IgD-negative memory B cell (primary cell): ENCODE data around the gene SLC7A7. TPM values are rescaled to one million over a fixed set of nuclear protein-coding genes. Genes with fewer than 3 reads are reported as not detected.
"Not testable (repeated sequence)": the region's sequence is repeated elsewhere in the genome, so short reads cannot be mapped to it uniquely, and the experiment has no call there.

Source experiments
- H3K27ac Mint-ChIP-seq, 3 donors: one replicate each; pipeline ENCODE4 v1.8.0; 2020 to 2022; ENCODE audit warnings: mild to moderate bottlenecking in 3 of 3, mixed read lengths in 3 of 3, moderate library complexity in 1 of 3
- H3K27me3 Mint-ChIP-seq: one replicate; pipeline ENCODE4 v1.8.0; 2021; ENCODE audit warnings: mixed read lengths
- H3K36me3 Mint-ChIP-seq: one replicate; pipeline ENCODE4 v1.8.0; 2020; ENCODE audit warnings: mild to moderate bottlenecking, mixed read lengths
- H3K4me1 Mint-ChIP-seq, 3 donors: one replicate each; pipeline ENCODE4 v1.8.0; 2020 to 2022; ENCODE audit warnings: mixed read lengths in 3 of 3, mild to moderate bottlenecking in 1 of 3
- H3K4me3 Mint-ChIP-seq, 4 donors: one replicate each; pipeline ENCODE4 v1.8.0; 2020 to 2022; ENCODE audit warnings: mild to moderate bottlenecking in 4 of 4, mixed read lengths in 4 of 4, moderate library complexity in 3 of 4
- H3K9me3 Mint-ChIP-seq, 3 donors: one replicate each; pipeline ENCODE4 v1.8.0; 2020 to 2021; ENCODE audit warnings: mixed read lengths in 3 of 3, mild to moderate bottlenecking in 1 of 3
- polyA plus RNA-seq: library from polyadenylated mRNA; unstranded; fragments of 300-500 nt; fragmentation: Illumina TruSeq; gene quantifications from one replicate; pipeline ENCODE4 v1.2.3, GENCODE V29; 2021

Gene SLC7A7
- polyA plus RNA-seq, 1 donor from 2014 or later = 24.0 TPM

DNA sequence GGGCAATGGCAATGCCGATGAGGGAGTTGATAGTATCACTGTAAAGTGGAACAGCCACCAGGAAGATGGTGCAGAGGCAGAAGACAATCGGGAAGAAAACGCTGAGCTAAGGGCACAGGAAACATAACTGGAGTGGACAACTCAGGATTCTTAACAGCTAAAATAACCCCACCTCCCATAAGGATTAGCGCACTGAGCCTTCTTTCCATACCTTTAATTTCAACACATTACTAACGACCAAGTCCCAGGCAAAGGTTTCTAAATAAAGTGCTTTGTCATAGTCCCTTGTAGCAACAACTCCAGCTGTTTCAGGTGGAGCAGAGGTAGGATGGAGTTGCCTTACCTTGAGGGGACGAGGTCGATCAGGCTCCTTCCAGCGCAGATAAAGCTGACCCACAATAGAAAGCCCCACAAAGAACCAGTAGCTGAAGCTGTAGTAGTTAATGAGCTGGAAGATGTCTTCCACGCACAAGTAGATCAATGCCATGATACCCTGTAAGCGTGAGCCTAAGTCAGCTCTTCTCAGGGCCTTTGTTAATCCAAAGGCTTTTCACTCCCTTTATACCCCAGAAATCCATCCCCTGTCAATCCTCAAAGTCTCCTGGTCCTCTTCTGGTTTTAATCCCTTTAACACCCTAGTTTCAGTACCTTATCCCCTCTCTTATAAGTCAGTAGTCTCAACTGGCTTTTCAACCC, 41.1 kb downstream of the SLC7A7 start:
- Mint-ChIP-seq H3K9me3 (peaks cover 0 to 2% (median 0%) of the 10 kb centered on the region in 3 donors), H3K27me3 (no peaks in the 10 kb centered on the region), H3K4me3 (peak overlapping the region in 1 of 4 donors; percentile 65), H3K36me3 (peaks cover 9% of the 10 kb centered on the region), H3K27ac (peak overlapping the region in 2 of 3 donors; percentile 28 to 32), H3K4me1 (peaks cover 6 to 12% (median 10%) of the 10 kb centered on the region in 3 donors)

DNA sequence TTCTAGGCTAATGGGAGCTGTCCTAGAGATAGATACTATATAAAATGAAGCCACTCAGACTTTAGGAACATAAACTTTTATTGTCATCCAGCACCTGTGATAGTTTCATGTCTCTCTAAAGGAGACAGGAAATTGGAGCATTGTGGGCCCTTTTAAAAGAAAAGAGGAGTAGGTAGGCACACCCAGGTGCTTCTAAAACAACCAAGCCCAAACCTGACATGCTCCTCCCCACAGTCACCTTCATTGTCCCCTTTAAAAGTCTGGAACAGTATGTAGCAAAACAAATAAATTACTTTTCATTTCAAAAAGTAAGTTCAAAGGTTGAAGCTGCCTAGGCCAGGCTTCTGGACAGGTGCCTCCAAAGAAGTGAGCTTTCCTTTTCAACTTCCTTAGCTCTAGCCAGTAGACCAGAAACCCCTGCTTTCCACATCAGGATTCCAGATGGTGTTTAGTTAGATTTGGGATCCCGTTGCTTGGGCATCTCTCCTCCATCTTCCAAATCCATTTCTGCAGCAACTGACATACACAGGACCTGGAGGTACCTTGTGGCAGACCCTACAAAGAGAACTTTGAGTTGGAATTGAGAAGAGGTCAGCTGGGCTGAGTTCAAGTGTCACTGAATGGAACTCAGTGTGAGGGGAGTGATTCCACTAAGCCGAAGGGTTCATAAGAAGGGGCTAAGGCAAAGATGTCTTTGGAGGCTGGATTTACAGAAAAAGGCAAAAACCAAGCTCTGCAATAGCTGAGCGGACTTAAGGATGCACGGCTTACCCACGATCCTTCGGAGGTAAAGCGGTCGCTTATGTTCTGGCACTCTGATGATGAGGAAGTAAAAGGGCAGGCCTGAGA, 41.8 kb downstream of the SLC7A7 start:
- peaks cover 9% of the 10 kb centered on the region for H3K36me3 Mint-ChIP-seq
- no peaks in the 10 kb centered on the region for H3K27me3 Mint-ChIP-seq
- no peak overlapping the region for H3K4me3 Mint-ChIP-seq
- H3K4me1 Mint-ChIP-seq = peaks cover 7 to 17% (median 16%) of the 10 kb centered on the region in 3 donors
- peaks cover 0 to 2% (median 0%) of the 10 kb centered on the region in 3 donors for H3K9me3 Mint-ChIP-seq
- peak overlapping the region in 1 of 3 donors; percentile 32 for H3K27ac Mint-ChIP-seq

DNA sequence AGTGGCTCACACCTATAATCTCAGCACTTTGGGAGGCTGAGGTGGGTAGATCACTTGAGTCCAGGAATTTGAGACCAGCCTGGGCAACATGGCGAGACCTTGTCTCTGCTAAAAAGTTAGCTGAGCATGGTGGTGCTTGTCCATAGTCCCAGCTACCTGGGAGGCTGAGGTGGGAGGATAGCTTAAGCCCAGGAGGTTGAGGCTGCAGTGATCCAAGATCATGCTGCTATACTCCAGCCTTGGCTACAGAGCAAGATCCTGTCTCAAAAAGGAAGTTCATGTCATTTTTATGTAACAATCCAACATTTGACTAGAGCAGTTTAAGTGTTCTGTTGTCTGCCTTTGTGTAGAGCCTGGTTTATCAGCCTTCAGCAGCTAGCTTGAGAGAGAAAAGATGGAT, 42.5 kb downstream of the SLC7A7 start:
- peaks cover 0 to 2% (median 0%) of the 10 kb centered on the region in 3 donors for H3K9me3 Mint-ChIP-seq
- no peaks in the 10 kb centered on the region for H3K27me3 Mint-ChIP-seq
- H3K27ac Mint-ChIP-seq = no peak overlapping the region
- no peak overlapping the region for H3K4me3 Mint-ChIP-seq
- peaks cover 9% of the 10 kb centered on the region for H3K36me3 Mint-ChIP-seq
- H3K4me1 Mint-ChIP-seq = peaks cover 8 to 21% (median 20%) of the 10 kb centered on the region in 3 donors

DNA sequence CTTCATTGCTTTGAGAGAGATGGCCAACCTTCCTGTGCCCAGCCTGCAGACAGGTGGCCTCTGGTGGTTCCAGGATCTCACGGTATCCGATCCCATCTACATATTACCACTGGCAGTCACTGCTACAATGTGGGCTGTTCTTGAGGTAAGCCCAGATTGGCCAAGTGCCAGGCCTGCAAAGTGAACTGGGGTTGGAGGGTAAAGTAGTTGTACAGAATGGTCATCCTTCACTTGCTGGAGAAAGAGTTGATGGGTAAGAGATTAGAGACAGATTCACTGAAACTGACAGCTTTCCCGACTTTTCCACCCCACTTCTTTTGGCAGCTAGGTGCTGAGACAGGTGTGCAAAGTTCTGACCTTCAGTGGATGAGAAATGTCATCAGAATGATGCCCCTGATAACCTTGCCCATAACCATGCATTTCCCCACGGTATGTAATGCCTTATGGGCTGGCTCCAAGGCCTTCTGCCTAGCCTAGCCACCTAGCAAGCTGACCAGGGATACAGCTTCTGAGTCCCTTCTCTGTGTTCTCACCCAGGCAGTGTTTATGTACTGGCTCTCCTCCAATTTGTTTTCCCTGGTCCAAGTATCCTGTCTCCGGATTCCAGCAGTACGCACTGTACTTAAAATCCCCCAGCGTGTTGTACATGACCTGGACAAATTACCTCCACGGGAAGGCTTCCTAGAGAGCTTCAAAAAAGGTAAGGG, 44.6 kb downstream of the SLC7A7 start:
- Mint-ChIP-seq H3K4me1 (peaks cover 18 to 27% (median 24%) of the 10 kb centered on the region in 3 donors), H3K27ac (no peak overlapping the region), H3K4me3 (peak overlapping the region in 2 of 4 donors; percentile 58 to 87), H3K27me3 (no peaks in the 10 kb centered on the region), H3K36me3 (peaks cover 9% of the 10 kb centered on the region), H3K9me3 (peaks cover 0 to 2% (median 0%) of the 10 kb centered on the region in 3 donors)

DNA sequence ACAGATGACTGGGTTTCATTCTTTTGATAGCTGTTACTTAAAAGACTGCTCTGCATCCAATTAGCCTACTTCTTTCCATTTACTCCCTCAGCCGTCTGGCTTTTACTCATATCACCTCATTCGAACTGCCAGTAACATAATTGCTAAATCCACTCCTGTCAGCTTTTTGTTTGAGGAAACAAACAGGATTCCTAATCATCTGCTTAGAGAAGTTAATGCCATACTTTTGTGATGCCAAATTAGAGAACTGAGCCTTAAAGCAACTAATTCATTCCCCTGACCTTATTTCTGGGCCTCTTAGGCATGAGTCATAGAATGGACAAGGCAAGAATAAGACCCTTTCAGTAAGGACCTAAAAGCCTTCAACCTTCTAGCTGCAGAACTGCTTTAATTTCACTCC, 45.9 kb downstream of the SLC7A7 start:
- Mint-ChIP-seq H3K4me1 (peaks cover 24 to 27% (median 26%) of the 10 kb centered on the region in 3 donors), H3K9me3 (peaks cover 0 to 2% (median 0%) of the 10 kb centered on the region in 3 donors), H3K4me3 (peak overlapping the region in 1 of 4 donors; percentile 87), H3K36me3 (peaks cover 9% of the 10 kb centered on the region), H3K27ac (peak overlapping the region in 2 of 3 donors; percentile 59 to 78), H3K27me3 (no peaks in the 10 kb centered on the region)

DNA sequence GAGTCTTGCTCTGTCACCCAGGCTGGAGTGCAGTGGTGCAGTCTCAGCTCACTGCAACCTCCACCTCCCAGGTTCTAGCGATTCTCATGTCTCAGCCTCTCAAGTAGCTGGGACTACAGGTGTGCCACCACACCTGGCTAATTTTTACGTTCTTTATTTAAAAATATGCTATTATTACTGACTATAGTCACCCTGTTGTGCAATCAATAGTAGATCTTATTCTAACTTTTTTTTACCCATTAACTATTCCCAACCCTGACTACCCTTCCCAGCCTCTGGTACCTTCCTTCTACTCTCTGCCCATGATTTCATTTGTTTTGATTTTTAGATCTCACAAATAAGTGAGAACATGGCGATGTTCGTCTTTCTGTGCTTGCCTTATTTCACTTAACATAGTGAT, 46.3 kb downstream of the SLC7A7 start:
- peak overlapping the region; percentile 59 to 93 (median 78) for H3K27ac Mint-ChIP-seq
- H3K36me3 Mint-ChIP-seq = peaks cover 9% of the 10 kb centered on the region
- peak overlapping the region in 1 of 4 donors; percentile 87 for H3K4me3 Mint-ChIP-seq
- peaks cover 0 to 2% (median 0%) of the 10 kb centered on the region in 3 donors for H3K9me3 Mint-ChIP-seq
- peaks cover 24 to 27% (median 26%) of the 10 kb centered on the region in 3 donors for H3K4me1 Mint-ChIP-seq
- no peaks in the 10 kb centered on the region for H3K27me3 Mint-ChIP-seq

DNA sequence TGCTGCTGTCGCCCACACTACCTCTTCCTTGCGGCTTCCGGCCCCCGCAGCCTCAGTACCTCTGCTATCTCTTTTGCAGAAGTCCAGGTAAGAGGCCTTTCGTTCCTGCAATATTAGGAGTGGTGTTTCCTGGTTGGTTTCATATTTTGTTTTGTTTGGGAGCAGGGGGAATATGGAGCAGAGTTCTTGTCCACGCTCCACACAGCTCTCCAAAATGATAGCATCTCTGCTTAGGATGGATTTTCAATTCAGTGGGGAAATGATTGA, 48.0 kb downstream of the SLC7A7 start:
- H3K9me3 Mint-ChIP-seq = peaks cover 0 to 2% (median 0%) of the 10 kb centered on the region in 3 donors
- H3K36me3 Mint-ChIP-seq = peaks cover 9% of the 10 kb centered on the region
- peak overlapping the region; percentile 87 to 95 (median 94) for H3K4me3 Mint-ChIP-seq

DNA sequence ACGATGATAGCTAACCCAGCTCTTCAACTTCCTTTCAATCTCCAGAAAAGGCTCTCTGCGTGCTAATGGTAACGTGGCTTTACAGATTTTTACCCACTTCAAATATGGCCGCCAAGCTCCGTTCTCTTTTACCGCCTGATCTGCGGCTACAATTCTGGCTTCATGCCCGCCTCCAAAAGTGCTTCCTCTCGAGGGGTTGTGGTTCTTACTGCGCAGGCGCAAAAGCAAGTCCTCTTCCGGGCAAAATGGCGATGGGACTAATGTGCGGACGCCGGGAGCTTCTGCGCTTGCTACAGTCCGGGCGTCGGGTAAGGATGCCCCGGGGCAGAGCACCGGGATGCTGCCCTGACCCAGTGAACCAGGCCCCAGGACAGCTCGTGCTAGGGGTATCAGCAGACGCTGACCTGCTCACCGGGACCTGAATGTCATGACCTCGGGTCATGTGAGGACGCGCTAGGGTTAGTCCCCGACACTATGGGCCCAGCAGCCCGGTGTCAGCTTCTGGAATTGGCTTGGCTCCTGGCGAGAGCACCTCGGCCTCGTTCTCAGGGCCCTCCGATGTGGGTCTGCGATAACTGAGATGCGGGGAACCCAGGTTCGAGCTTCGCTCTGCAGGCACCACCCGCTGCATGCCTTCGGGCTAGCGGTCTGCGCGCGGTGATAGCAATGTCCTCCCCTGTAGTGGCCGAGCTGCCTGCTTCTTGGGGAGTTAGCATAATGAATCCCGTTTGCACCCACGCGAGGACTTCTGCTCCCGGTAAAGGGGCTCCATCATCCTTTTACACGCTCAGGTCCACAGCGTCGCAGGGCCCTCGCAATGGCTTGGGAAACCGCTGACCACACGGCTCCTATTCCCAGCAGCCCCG, 48.5 kb downstream of the SLC7A7 start, which contains the start of gene OXA1L:
Gene OXA1L (plus strand): TSS at position 232 of the 866 bp plus-strand sequence. CDS start 14 bp downstream, at position 246.
- Mint-ChIP-seq H3K9me3 (peaks cover 0 to 2% (median 0%) of the 10 kb centered on the region in 3 donors), H3K4me3 (peak within 1 kb of the TSS; percentile 87 to 95 (median 94)), H3K4me1 (peaks cover 24 to 31% (median 26%) of the 10 kb centered on the region in 3 donors), H3K36me3 (peaks cover 10% of the 10 kb centered on the region), H3K27ac (peak within 1 kb of the TSS; percentile 78 to 98 (median 98)), H3K27me3 (no peaks in the 10 kb centered on the region)

More for the DNA sequence above, 48.0 kb downstream of the SLC7A7 start:
- Mint-ChIP-seq H3K4me1 (peaks cover 24 to 27% (median 26%) of the 10 kb centered on the region in 3 donors), H3K27ac (peak overlapping the region; percentile 59 to 98 (median 98)), H3K27me3 (no peaks in the 10 kb centered on the region)

DNA sequence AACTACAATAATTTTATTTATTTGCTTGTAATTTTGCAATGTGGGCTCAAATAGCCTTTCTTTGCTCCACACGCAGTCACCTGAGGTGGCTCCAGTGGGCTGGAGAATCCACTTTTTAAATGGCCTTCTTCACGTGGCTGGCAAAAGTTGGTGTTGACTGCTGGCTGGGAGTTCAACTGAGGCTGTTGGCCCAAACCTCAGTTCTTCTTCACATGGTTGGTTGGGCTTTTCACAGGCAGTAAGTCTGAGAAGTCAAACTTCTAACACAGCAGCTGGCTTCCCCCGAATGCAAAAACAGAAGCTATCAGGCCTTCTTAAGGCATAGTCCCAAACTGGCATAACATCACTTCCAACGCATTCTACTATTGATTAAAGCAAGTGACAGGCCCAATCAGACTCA, 50.9 kb downstream of the SLC7A7 start:
- Mint-ChIP-seq H3K27ac (no peak overlapping the region), H3K4me1 (peaks cover 24 to 31% (median 26%) of the 10 kb centered on the region in 3 donors), H3K9me3 (no peaks in the 10 kb centered on the region), H3K4me3 (no peak overlapping the region), H3K36me3 (peaks cover 7% of the 10 kb centered on the region), H3K27me3 (no peaks in the 10 kb centered on the region)

DNA sequence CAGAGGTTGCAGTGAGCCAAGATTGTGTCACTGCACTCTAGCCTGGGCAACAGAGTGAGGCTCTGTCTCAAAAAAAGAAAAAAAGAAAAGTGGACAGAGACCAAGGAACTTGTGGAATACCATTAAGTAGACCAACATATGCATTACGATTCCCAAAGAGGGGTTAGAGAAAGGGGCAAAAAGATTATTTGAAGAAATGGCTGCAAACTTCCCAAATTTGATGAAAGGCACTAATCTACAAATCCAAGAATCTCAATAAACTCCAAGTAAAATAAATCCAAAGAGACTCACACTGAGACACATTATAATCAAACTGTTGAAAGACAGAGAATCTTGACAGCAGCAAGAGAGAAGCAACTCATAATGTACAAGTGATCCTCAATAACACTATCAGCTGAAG, 53.5 kb downstream of the SLC7A7 start:
- Mint-ChIP-seq H3K4me3 (no peak overlapping the region), H3K9me3 (no peaks in the 10 kb centered on the region), H3K27me3 (no peaks in the 10 kb centered on the region), H3K27ac (peak overlapping the region in 1 of 3 donors; percentile 21), H3K36me3 (peaks cover 7% of the 10 kb centered on the region), H3K4me1 (peaks cover 7 to 13% (median 12%) of the 10 kb centered on the region in 3 donors)

DNA sequence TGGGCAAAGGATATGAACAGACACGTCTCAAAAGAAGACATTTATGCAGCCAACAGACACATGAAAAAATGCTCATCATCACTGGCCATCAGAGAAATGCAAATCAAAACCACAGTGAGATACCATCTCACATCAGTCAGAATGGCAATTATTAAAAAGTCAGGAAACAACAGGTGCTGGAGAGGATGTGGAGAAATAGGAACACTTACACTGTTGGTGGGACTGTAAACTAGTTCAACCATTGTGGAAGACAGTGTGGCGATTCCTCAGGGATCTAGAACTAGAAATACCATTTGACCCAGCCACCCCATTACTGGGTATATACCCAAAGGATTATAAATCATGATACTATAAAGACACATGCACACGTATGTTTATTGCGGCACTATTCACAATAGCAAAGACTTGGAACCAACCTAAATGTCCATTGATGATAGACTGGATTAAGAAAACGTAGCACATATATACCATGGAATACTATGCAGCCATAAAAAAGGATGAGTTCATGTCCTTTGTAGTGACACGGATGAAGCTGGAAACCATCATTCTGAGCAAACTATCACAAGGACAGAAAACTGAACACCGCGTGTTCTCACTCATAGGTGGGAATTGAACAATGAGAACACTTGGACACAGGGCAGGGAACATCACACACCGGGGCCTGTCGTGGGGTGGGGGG, 57.1 kb downstream of the SLC7A7 start:
- not testable (repeated sequence) for H3K36me3 Mint-ChIP-seq, H3K9me3 Mint-ChIP-seq, H3K4me3 Mint-ChIP-seq, H3K27me3 Mint-ChIP-seq, H3K27ac Mint-ChIP-seq
- peaks cover 0 to 16% (median 11%) of the 10 kb centered on the region in 3 donors for H3K4me1 Mint-ChIP-seq

DNA sequence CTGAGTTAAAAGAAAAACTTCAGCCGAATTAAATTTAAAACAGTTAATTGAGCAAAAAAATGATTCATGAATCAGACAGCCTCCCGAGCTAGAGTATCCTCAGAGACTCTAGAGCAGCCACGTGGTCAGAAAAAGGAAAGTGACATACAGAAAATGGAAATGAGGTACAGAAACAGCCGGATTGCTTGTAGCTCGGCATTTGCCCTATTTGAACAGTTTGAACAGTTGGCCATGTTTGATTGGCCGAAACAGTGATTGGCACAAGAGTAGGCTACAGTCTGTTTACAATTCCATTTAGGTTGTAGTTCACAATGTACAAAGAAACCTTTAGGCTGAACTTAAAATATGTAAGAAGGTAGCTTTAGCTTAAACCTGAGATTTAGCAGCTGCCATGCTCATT, 61.6 kb downstream of the SLC7A7 start:
- Mint-ChIP-seq H3K9me3 (no peaks in the 10 kb centered on the region), H3K4me1 (peaks cover 9 to 16% (median 14%) of the 10 kb centered on the region in 3 donors), H3K27ac (no peak overlapping the region), H3K4me3 (peak overlapping the region in 1 of 4 donors; percentile 5), H3K36me3 (no peaks in the 10 kb centered on the region), H3K27me3 (peaks cover 1% of the 10 kb centered on the region)

DNA sequence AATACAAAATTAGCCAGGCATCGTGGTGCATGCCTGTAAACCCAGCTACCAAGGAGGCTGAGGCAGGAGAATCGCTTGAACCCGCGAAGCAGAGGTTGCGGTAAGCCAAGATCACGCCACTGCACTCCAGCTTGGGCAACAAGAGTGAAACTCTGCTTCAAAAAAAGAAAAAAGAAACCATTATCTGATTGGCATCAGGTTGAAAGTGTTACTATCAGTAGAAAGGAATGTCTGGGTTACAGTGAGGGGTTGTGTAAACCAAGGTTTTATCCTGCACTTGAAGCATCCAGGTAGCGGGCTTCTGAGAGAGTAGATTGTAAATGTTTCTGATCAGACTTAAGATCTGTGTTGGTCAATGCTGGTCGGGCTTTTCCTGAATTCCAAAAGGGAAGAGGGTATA, 62.8 kb downstream of the SLC7A7 start:
- peaks cover 0 to 2% (median 0%) of the 10 kb centered on the region in 3 donors for H3K9me3 Mint-ChIP-seq
- peaks cover 19 to 26% (median 24%) of the 10 kb centered on the region in 3 donors for H3K4me1 Mint-ChIP-seq
- peaks cover 2% of the 10 kb centered on the region for H3K27me3 Mint-ChIP-seq
- no peaks in the 10 kb centered on the region for H3K36me3 Mint-ChIP-seq
- H3K4me3 Mint-ChIP-seq = no peak overlapping the region
- H3K27ac Mint-ChIP-seq = no peak overlapping the region
